Cardiac muscle cell (in vitro differentiated cells and primary cell): ENCODE measurements around the gene DICER1. TPM values are rescaled to one million over a fixed set of nuclear protein-coding genes. Genes with fewer than 3 reads are reported as not detected.
"Not testable (repeated sequence)": the region's sequence is repeated elsewhere in the genome, so short reads cannot be mapped to it uniquely, and the experiment has no call there.

Experiments
- DNase-seq, 2 donors: peaks; one replicate each; pipeline versions ENCODE4 v3.0.0 to v3.0.0-alpha.2; 2010 to 2017; ENCODE audit warnings: low read depth in 1 of 2, low spot score in 1 of 2
- H3K27ac ChIP-seq: fragments of 200-600 bp; sonication (generic); 2 replicates; pipeline ENCODE4 v1.5.1; 2016
- H3K27me3 ChIP-seq: fragments of 200-600 bp; sonication (generic); 2 replicates; pipeline ENCODE4 v1.6.0; 2016; ENCODE audit warnings: control low read depth
- H3K36me3 ChIP-seq: fragments of 200-600 bp; sonication (generic); 2 replicates; pipeline ENCODE4 v1.5.1; 2016; ENCODE audit warnings: control low read depth
- H3K4me1 ChIP-seq: fragments of 200-600 bp; sonication (generic); 2 replicates; pipeline ENCODE4 v1.8.1; 2017; ENCODE audit warnings: low read depth, mild to moderate bottlenecking, mixed run types
- H3K4me3 ChIP-seq: fragments of 200-600 bp; sonication (generic); 2 replicates; pipeline ENCODE4 v1.5.1; 2016; ENCODE audit warnings: mild to moderate bottlenecking
- H3K9me3 ChIP-seq: fragments of 200-600 bp; sonication (generic); 2 replicates; pipeline ENCODE4 v1.5.1; 2017; ENCODE audit warnings: low read depth, mild to moderate bottlenecking, control low read depth
- polyA plus RNA-seq: library from polyadenylated mRNA; unstranded; fragments of >200 nt; fragmentation: Nextera tagmentation; extraction: Ambion mirVana; gene quantifications from 2 replicates; pipeline ENCODE4 v1.2.1, GENCODE V29; 2016
- total RNA-seq: library from RNA; depleted of rRNA; stranded (reverse); fragments of >200 nt; gene quantifications from 2 replicates; pipeline ENCODE4 v1.2.3, GENCODE V29; 2016
- TF ChIP-seq, protein P1 (sequence below): IDR thresholded peaks from 2 replicates; pipeline ENCODE4 v1.5.1; 2012; ENCODE audit warnings: low read depth, mild to moderate bottlenecking, low read length

The DICER1 gene
- total and polyA plus RNA-seq, 2 experiments from 2014 or later, result 14.6 to 69.8 TPM

DNA sequence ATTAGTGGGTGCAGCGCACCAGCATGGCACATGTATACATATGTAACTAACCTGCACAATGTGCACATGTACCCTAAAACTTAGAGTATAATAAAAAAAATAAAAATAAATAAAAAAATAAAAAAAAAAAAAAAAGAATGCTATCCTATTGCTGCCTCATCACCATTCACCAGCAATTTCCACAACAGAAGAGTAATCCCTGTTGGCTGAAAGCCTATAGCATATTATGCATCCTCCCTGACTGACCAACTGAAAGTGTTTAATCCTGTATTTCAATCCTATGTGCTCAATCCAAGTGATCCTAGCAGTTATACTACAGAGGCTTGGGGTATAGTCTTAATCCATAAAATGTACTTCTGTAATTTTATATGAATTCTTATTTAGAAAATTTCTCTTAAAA, 18.5 kb downstream of the DICER1 start:
- no peak overlapping the region for H3K27ac ChIP-seq
- H3K4me1 ChIP-seq, result no peaks in the 10 kb centered on the region
- no peaks in the 10 kb centered on the region for H3K36me3 ChIP-seq
- DNase-seq, result peak in 1 of 2 donors; percentile 15
- no peaks in the 10 kb centered on the region for H3K27me3 ChIP-seq
- TF ChIP-seq, protein P1, sequence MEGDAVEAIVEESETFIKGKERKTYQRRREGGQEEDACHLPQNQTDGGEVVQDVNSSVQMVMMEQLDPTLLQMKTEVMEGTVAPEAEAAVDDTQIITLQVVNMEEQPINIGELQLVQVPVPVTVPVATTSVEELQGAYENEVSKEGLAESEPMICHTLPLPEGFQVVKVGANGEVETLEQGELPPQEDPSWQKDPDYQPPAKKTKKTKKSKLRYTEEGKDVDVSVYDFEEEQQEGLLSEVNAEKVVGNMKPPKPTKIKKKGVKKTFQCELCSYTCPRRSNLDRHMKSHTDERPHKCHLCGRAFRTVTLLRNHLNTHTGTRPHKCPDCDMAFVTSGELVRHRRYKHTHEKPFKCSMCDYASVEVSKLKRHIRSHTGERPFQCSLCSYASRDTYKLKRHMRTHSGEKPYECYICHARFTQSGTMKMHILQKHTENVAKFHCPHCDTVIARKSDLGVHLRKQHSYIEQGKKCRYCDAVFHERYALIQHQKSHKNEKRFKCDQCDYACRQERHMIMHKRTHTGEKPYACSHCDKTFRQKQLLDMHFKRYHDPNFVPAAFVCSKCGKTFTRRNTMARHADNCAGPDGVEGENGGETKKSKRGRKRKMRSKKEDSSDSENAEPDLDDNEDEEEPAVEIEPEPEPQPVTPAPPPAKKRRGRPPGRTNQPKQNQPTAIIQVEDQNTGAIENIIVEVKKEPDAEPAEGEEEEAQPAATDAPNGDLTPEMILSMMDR, result no peak
- no peaks in the 10 kb centered on the region for H3K9me3 ChIP-seq
- H3K4me3 ChIP-seq, result no peak overlapping the region

GRCh38 chr14:95138455-95138854, 18.9 kb downstream of the DICER1 start:
- not testable (repeated sequence) for H3K36me3 ChIP-seq, H3K27me3 ChIP-seq, H3K4me1 ChIP-seq, H3K27ac ChIP-seq, H3K9me3 ChIP-seq, H3K4me3 ChIP-seq, DNase-seq

DNA sequence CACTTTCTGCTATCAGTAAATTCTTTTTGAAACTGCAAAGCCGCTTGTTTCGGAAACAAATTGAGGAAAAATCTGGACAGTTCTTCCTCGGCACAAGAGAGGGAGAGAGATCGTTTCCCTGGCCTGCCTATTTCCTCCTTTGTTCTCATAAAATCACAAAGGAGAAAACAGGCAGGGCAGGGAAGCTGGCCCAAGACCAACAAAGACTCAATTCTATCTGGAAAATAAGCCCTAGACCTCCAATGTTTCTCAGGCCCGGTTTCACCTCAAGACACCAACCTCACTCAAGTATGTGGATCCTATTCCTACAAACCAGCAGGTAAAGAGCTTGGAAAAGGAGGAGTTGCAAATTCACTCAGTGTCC, 19.5 kb downstream of the DICER1 start:
- H3K36me3 ChIP-seq, result peaks cover 3% of the 10 kb centered on the region
- no peaks in the 10 kb centered on the region for H3K9me3 ChIP-seq
- no peak overlapping the region for H3K27ac ChIP-seq
- no peaks in the 10 kb centered on the region for H3K4me1 ChIP-seq
- H3K4me3 ChIP-seq, result no peak overlapping the region
- TF ChIP-seq, protein P1, result no peak
- H3K27me3 ChIP-seq, result no peaks in the 10 kb centered on the region
- DNase-seq, result peak in 1 of 2 donors; percentile 19

GRCh38 chr14:95137164-95137803, 20.0 kb downstream of the DICER1 start:
- H3K4me3 ChIP-seq, result no peak overlapping the region
- DNase-seq, result no peak
- peaks cover 4% of the 10 kb centered on the region for H3K36me3 ChIP-seq
- TF ChIP-seq, protein P1, result no peak
- no peaks in the 10 kb centered on the region for H3K9me3 ChIP-seq
- no peak overlapping the region for H3K27ac ChIP-seq
- H3K27me3 ChIP-seq, result no peaks in the 10 kb centered on the region
- no peaks in the 10 kb centered on the region for H3K4me1 ChIP-seq

DNA sequence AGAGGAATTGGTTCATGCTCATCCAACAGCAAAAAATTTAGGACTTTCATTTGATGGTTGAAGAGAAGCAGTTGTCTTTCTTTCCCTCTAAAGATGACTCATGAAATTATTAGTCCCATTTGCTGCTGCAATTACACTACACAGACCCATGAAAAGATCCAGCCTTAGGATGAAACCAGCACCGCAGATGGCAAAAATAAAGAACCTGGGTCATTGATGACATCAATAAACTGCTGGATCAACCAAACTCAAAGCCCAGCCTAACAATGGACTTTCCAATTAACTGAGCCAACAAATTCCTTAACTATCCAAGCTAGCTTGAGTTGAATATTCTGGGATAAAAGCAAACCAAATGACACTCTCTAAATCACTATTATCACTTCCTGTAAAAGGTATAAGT, 20.7 kb downstream of the DICER1 start:
- DNase-seq, result no peak
- Histone ChIP-seq H3K4me1 (no peaks in the 10 kb centered on the region), H3K27me3 (no peaks in the 10 kb centered on the region), H3K36me3 (peaks cover 6% of the 10 kb centered on the region), H3K4me3 (no peak overlapping the region), H3K9me3 (no peaks in the 10 kb centered on the region), H3K27ac (no peak overlapping the region)
- TF ChIP-seq, protein P1, result no peak

GRCh38 chr14:95134304-95134933, 22.9 kb downstream of the DICER1 start:
- Histone ChIP-seq H3K9me3 (no peaks in the 10 kb centered on the region), H3K36me3 (peaks cover 6% of the 10 kb centered on the region), H3K27ac (no peak overlapping the region), H3K4me3 (no peak overlapping the region), H3K4me1 (no peaks in the 10 kb centered on the region), H3K27me3 (no peaks in the 10 kb centered on the region)
- TF ChIP-seq, protein P1, result no peak
- peak in 1 of 2 donors; percentile 39 for DNase-seq
